Naive B cell (primary cell): ENCODE measurements around the gene SSH3. TPM values are rescaled to one million over a fixed set of nuclear protein-coding genes. Genes with fewer than 3 reads are reported as not detected.
"Not testable (repeated sequence)": the region's sequence is repeated elsewhere in the genome, so short reads cannot be mapped to it uniquely, and the experiment has no call there.

Experiments
- ATAC-seq, 2 donors: fragments of 150-1000 bp; cut with Tn5 transposase; 2 replicates each; pipeline ENCODE4 v1.10.0; 2021; ENCODE audit warnings: low read depth in 2 of 2, mild to moderate bottlenecking in 2 of 2, moderate library complexity in 2 of 2
- DNase-seq: peaks from one replicate; pipeline ENCODE4 v3.0.0; 2022
- H3K27ac Mint-ChIP-seq, 6 donors: one replicate each; pipeline ENCODE4 v1.8.0; 2020 to 2022; ENCODE audit warnings: mild to moderate bottlenecking in 6 of 6, mixed read lengths in 6 of 6, moderate library complexity in 5 of 6, inconsistent platforms in 2 of 6
- H3K27me3 Mint-ChIP-seq, 3 donors: one replicate each; pipeline ENCODE4 v1.8.0; 2021 to 2022; ENCODE audit warnings: mixed read lengths in 3 of 3, mild to moderate bottlenecking in 1 of 3
- H3K36me3 Mint-ChIP-seq, 2 donors: one replicate each; pipeline ENCODE4 v1.8.0; 2020 to 2022; ENCODE audit warnings: mixed read lengths in 2 of 2, inconsistent platforms in 1 of 2, mild to moderate bottlenecking in 1 of 2
- H3K4me1 Mint-ChIP-seq, 3 donors: one replicate each; pipeline ENCODE4 v1.8.0; 2020 to 2022; ENCODE audit warnings: mixed read lengths in 3 of 3, inconsistent platforms in 1 of 3, mild to moderate bottlenecking in 1 of 3, moderate library complexity in 1 of 3
- H3K4me3 Mint-ChIP-seq, 8 donors: one replicate each; pipeline ENCODE4 v1.8.0; 2020 to 2022; ENCODE audit warnings: mild to moderate bottlenecking in 8 of 8, mixed read lengths in 8 of 8, moderate library complexity in 8 of 8, inconsistent platforms in 2 of 8
- H3K9me3 Mint-ChIP-seq, 7 donors: one replicate each; pipeline ENCODE4 v1.8.0; 2020 to 2022; ENCODE audit warnings: mixed read lengths in 7 of 7, mild to moderate bottlenecking in 5 of 7, inconsistent platforms in 2 of 7, moderate library complexity in 1 of 7
- polyA plus RNA-seq, 6 donors: library from polyadenylated mRNA; unstranded; fragments of 300-500 nt; fragmentation: Illumina TruSeq; gene quantifications; one replicate each; pipeline ENCODE4 v1.2.3, GENCODE V29; 2021; ENCODE audit warnings: low read depth in 6 of 6

SSH3 gene, protein sequence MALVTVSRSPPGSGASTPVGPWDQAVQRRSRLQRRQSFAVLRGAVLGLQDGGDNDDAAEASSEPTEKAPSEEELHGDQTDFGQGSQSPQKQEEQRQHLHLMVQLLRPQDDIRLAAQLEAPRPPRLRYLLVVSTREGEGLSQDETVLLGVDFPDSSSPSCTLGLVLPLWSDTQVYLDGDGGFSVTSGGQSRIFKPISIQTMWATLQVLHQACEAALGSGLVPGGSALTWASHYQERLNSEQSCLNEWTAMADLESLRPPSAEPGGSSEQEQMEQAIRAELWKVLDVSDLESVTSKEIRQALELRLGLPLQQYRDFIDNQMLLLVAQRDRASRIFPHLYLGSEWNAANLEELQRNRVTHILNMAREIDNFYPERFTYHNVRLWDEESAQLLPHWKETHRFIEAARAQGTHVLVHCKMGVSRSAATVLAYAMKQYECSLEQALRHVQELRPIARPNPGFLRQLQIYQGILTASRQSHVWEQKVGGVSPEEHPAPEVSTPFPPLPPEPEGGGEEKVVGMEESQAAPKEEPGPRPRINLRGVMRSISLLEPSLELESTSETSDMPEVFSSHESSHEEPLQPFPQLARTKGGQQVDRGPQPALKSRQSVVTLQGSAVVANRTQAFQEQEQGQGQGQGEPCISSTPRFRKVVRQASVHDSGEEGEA
- polyA plus RNA-seq = under 1 TPM in 1 of 6 donors, not detected in 5; 0.18 TPM

DNA sequence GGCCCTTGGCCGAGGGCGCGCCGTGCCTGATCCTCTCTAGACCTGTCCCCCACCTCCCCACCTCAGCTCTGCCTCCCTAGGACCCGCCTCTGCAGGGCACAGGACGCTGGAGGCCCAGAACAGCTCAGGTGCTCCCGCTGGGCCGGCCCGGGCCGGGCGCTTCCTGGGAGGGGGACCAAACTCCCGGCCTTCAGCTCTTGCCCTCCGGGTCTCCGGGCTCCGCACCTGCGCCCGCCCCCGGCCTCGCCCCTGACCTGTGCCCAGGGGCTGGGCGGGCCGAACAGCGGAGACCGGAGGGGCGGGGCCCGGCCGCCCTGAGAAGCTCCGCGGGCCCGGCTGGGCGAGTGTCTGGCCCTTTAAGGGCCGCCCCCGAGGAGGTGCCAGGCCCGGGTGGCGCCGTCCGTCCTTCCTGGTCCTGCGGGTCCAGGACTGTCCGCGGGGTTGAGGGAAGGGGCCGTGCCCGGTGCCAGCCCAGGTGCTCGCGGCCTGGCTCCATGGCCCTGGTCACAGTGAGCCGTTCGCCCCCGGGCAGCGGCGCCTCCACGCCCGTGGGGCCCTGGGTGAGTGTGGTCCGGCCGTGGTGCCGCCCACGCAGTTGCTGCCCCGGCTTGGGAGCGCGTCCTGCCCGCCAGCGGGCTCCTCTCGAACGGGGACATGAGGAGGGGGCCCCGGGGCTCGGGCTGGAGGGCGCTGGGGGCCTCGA lies at the start of gene SSH3:
TSS of gene SSH3 (plus strand) at position 399 of the 703 bp plus-strand sequence. CDS start at position 495, 96 bp downstream.
- ATAC-seq (peak in 1 of 2 donors; percentile 40), DNase-seq (no peak)
- no peaks in the 10 kb centered on the region for H3K9me3 Mint-ChIP-seq
- no peak within 1 kb of the TSS for H3K27ac Mint-ChIP-seq
- H3K36me3 Mint-ChIP-seq = peaks cover 5 to 6% of the 10 kb centered on the region in 2 donors
- peaks cover 5 to 6% (median 5%) of the 10 kb centered on the region in 3 donors for H3K4me1 Mint-ChIP-seq
- H3K4me3 Mint-ChIP-seq = no peak within 1 kb of the TSS
- H3K27me3 Mint-ChIP-seq = no peaks in the 10 kb centered on the region

DNA sequence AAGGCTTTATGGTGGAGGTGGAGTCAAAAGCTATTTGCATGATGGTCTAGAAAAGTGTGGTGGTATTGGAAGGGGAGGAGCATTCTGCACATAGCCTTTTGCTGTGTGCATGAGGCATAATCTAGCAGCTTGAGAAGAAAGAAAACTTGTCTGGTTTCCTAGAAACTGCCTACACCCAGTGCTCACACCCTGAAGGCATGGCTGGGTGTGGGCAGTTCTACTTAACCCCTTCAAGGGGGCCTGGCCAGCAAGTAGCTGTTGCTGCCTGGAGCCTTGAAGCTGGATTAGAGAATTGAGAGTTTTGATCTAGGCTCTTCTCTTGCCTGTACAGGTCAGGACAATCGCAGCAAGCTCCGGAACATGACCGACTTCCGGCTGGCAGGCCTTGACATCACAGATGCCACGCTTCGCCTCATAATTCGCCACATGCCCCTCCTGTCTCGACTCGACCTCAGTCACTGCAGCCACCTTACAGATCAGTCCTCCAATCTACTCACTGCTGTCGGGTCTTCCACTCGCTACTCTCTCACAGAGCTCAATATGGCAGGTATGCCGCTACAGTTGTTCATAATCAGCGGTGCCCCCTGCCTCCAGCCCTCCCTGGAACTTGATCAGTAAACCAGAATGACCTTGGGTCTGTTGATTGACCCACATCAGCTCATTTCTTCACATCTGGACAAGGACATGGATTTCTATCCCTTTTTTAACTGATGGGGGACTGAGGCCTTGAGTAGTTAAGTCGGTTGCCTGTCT lies 49.3 kb upstream of the SSH3 start:
- ATAC-seq = no peak
- peak overlapping the region in 4 of 6 donors; percentile 51 to 79 (median 70) for H3K27ac Mint-ChIP-seq

DNA sequence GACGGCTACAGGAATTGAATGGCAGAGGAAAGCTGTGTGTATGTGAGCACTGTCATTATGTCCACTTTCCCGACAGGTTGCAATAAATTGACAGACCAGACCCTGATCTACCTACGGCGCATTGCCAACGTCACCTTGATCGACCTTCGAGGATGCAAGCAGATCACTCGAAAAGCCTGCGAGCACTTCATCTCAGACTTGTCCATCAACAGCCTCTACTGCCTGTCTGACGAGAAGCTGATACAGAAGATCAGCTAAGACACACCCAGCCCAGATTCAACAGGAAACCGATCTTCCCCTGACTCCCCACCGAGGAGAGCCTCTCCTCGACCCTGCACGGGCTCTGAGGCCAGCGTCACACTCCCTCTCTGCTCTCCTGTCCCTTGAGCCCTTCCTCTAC lies 48.5 kb upstream of the SSH3 start:
- H3K4me1 Mint-ChIP-seq = peaks cover 8 to 22% (median 19%) of the 10 kb centered on the region in 3 donors
- H3K27ac Mint-ChIP-seq = peak overlapping the region in 4 of 6 donors; percentile 21 to 73 (median 56)
- H3K4me3 Mint-ChIP-seq = peak overlapping the region in 2 of 8 donors; percentile 73 to 78
- ATAC-seq (no peak), DNase-seq (no peak)
- no peaks in the 10 kb centered on the region for H3K9me3 Mint-ChIP-seq
- H3K36me3 Mint-ChIP-seq = peaks cover 12 to 35% of the 10 kb centered on the region in 2 donors
- H3K27me3 Mint-ChIP-seq = no peaks in the 10 kb centered on the region

More for the DNA sequence above, 49.3 kb upstream of the SSH3 start:
- Mint-ChIP-seq H3K9me3 (no peaks in the 10 kb centered on the region), H3K36me3 (peaks cover 18 to 42% of the 10 kb centered on the region in 2 donors), H3K27me3 (no peaks in the 10 kb centered on the region), H3K4me3 (no peak overlapping the region), H3K4me1 (peaks cover 7 to 22% (median 16%) of the 10 kb centered on the region in 3 donors)
- DNase-seq = no peak

DNA sequence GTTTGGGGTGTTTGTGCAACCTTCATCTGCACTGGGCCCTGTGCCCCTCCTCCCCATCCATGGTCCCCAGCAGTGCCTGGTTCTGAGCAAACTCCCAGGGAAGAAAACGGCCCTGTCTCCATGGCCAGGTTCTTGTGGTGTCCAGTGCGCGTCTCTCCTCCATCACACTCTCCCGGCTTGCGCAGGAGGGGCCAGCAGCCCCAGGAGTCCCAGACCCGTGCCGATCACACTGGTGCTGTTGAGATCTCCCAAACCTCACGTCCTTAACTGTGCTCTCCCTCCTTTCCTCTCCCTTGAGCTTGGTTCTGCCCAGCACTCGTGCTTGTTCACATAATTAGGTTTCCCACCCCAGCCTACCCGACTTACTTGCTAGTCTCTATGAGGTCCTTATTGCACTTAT lies 48.0 kb upstream of the SSH3 start:
- ATAC-seq (no peak), DNase-seq (no peak)
- Mint-ChIP-seq H3K4me1 (peaks cover 8 to 22% (median 20%) of the 10 kb centered on the region in 3 donors), H3K9me3 (no peaks in the 10 kb centered on the region), H3K4me3 (no peak overlapping the region), H3K27ac (peak overlapping the region in 3 of 6 donors; percentile 42 to 76 (median 47)), H3K36me3 (peaks cover 12 to 34% of the 10 kb centered on the region in 2 donors), H3K27me3 (no peaks in the 10 kb centered on the region)

DNA sequence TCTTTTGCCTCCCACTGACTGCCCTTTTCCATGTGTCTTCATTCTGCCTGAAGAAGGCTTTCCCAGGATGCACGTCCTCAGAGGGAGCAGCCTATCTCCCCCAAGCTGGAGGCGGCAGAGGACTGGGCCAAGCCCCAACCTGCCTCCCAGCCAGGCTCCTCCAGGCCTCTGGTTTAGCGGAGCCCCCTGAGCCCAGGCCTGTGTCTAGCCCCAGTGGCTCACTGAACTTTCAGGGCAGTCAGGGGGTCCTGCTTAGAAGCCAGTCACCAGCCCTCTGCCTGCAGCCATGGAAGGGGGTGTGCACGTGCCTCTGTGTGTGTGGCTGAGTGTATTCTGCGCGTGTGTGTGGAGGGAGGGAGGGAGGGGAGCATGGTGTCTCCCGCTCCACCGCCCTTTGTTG lies 47.5 kb upstream of the SSH3 start:
- H3K4me1 Mint-ChIP-seq = peaks cover 11 to 20% (median 17%) of the 10 kb centered on the region in 3 donors
- no peak for ATAC-seq
- no peak overlapping the region for H3K4me3 Mint-ChIP-seq
- H3K36me3 Mint-ChIP-seq = peaks cover 8 to 34% of the 10 kb centered on the region in 2 donors
- H3K27ac Mint-ChIP-seq = peak overlapping the region in 3 of 6 donors; percentile 47 to 76 (median 76)
- no peak for DNase-seq
- H3K9me3 Mint-ChIP-seq = no peaks in the 10 kb centered on the region
- H3K27me3 Mint-ChIP-seq = no peaks in the 10 kb centered on the region

DNA sequence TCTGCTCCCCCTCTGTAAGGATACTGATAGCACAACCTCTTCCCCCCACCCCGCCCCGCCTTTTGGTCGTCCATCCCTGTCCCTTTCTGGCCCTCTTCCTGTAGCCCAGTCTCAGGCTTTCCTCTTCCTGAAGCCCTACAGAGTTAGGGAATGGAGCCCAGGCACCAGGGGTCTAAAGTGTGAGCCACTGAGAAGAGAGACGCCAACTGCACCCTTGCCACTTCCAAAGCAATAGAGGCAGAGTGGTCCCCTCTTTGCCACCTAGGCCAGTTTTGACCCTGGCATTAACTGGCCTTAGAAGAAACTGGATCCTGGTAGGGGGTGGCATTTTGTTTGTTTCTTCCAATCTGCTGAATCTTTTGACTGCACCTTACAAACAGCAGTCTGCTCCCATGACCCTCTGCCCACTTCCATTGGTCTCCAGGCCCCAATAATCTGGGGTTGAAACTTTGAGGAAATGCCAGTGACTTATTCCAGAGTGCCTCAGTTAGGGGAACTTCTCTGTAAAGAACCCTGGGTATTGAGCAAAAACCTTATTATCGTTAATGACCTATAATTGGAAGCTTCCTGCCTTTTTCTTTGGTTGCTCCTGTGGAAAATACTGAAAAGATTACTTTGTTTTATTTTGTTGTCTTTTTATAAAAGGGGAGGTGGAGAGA lies 46.7 kb upstream of the SSH3 start:
- Mint-ChIP-seq H3K4me1 (peaks cover 14 to 23% (median 20%) of the 10 kb centered on the region in 3 donors), H3K4me3 (no peak overlapping the region), H3K36me3 (peaks cover 5 to 34% of the 10 kb centered on the region in 2 donors), H3K9me3 (no peaks in the 10 kb centered on the region), H3K27me3 (no peaks in the 10 kb centered on the region), H3K27ac (peak overlapping the region in 5 of 6 donors; percentile 8 to 82 (median 48))
- ATAC-seq (no peak), DNase-seq (no peak)

DNA sequence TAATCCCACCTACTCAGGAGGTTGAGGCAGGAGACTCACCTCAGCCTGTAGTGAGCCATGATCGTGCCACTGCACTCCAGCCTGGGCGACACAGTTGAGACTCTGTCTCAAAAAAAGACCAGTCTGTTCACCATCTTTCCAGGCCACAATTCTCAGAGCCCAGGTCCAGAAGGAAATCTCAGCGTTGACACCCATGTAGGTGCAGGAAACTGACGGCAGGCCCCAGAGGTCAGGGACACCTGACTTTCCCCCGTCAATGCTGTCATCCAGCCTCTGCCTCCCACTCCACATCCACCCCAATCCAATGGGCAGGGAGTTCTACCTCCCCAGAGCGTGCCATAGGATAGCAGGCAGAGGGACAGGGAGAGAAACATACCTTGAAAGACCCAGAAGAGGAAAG lies 42.9 kb upstream of the SSH3 start:
- Mint-ChIP-seq H3K27ac (peak overlapping the region in 1 of 6 donors; percentile 68), H3K9me3 (no peaks in the 10 kb centered on the region), H3K4me1 (peaks cover 28 to 39% (median 31%) of the 10 kb centered on the region in 3 donors)

DNA sequence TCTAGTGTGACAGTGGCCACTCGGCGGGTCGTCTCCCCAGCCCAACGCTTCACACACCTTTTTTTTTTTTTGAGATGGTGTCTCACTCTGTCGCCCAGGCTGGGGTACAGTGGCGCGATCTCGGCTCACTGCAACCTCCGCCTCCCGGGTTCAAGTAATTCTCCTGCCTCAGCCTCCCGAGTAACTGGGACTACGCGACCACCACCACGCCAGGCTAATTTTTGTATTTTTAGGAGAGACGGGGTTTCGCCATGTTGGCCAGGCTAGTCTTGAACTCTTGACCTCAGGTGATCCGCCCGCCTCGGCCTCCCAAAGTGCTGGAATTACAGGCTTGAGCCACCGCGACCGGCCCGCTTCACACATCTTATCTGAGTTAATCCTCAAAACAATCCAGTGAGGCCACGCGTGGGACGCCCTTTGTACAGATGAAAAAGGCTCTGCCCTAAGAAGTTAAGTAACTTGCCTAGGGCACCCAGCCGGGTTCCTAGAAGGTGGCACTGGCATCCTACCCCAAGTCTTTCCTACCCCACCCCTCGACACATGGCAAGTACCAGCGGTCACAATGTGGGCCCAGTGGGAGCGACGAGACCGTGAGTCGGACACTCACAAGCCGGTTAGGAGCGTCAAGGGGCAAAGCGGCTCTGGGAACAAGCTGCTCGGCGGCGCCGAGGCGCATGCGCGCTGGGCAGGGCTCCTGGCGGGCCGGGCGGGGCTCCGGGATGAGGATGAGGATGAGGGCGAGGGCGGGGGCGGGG lies 42.3 kb upstream of the SSH3 start:
- Mint-ChIP-seq H3K4me3 (peak overlapping the region in 6 of 8 donors; percentile 6 to 67 (median 43)), H3K27ac (peak overlapping the region in 1 of 6 donors; percentile 37), H3K4me1 (peaks cover 29 to 45% (median 34%) of the 10 kb centered on the region in 3 donors)
- not testable (repeated sequence) for H3K27me3 Mint-ChIP-seq, DNase-seq, ATAC-seq, H3K36me3 Mint-ChIP-seq, H3K9me3 Mint-ChIP-seq

More for the DNA sequence above, 42.9 kb upstream of the SSH3 start:
- peaks cover 0 to 7% (median 4%) of the 10 kb centered on the region in 3 donors for H3K27me3 Mint-ChIP-seq
- peak overlapping the region in 3 of 8 donors; percentile 9 to 20 (median 16) for H3K4me3 Mint-ChIP-seq
- H3K36me3 Mint-ChIP-seq = peaks cover 0 to 4% of the 10 kb centered on the region in 2 donors
- no peak for ATAC-seq
- no peak for DNase-seq

DNA sequence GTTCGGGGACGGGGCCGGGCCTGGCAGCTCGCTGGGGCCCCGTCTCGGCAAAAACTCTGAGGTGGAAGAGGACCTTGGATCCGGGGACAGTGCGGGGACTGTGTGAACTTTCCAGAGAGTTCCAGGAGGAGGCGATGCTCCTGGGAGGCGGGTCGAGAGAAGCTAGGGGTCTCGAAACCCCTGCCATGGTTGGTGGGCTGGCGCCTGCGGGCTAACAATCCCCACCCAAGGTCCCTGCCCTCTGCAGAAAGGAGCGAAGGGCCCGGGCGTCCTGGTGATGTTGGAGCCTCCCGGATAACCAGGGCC lies 41.7 kb upstream of the SSH3 start:
- Mint-ChIP-seq H3K4me1 (peaks cover 29 to 46% (median 34%) of the 10 kb centered on the region in 3 donors), H3K36me3 (no peaks in the 10 kb centered on the region), H3K4me3 (peak overlapping the region in 3 of 8 donors; percentile 6 to 68 (median 53)), H3K27ac (no peak overlapping the region), H3K9me3 (no peaks in the 10 kb centered on the region), H3K27me3 (peaks cover 0 to 7% (median 4%) of the 10 kb centered on the region in 3 donors)
- DNase-seq (no peak), ATAC-seq (no peak)

DNA sequence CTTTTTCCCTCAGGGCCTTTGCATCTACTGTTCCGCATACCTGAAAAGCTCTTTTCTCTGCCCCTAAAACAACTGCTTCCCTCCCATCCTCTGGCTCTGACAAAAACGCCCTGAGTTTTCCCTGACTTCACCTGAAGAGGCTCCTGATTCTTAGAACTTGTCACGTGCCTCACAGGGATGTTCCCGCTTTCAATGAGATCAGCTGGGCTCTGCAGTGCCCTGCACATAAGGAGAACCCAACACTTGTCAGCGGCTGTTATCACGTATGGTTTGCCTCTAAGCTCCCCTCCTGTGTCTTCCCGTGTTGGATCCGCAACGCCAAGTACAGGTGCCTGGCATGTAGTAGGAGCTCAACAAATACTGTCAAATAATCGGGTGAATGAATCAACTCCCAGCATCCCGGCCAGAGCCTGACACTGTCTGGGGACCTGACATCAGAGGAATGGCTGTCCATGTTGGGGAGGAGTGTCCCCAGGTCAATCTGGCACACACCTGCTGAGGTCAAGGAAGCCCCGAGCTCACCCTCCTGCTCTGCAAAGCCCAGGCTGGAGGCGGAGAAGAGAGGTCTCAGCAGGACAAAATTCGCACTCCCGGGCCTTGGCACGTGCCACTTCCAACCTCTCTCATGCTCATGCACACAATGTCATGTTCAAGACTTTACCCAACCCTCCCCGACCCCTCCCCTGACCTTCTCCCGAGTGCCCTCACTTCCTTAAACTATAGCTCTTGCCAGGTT lies 41.2 kb upstream of the SSH3 start:
- H3K27ac Mint-ChIP-seq = peak overlapping the region in 3 of 6 donors; percentile 38 to 50 (median 38)
- no peak for ATAC-seq
- H3K27me3 Mint-ChIP-seq = peaks cover 0 to 7% (median 4%) of the 10 kb centered on the region in 3 donors
- peaks cover 0 to 1% of the 10 kb centered on the region in 2 donors for H3K36me3 Mint-ChIP-seq
- no peak for DNase-seq
- H3K4me1 Mint-ChIP-seq = peaks cover 31 to 46% (median 35%) of the 10 kb centered on the region in 3 donors
- H3K9me3 Mint-ChIP-seq = no peaks in the 10 kb centered on the region
- peak overlapping the region; percentile 60 to 92 (median 75) for H3K4me3 Mint-ChIP-seq
